BJ (cell line): Measurements from ENCODE around the gene ATP6V0D1. TPM values are rescaled to one million over a fixed set of nuclear protein-coding genes. Genes with fewer than 3 reads are reported as not detected.

Source experiments
- CTCF ChIA-PET: fragments of 350-600 bp; formaldehyde crosslinking; extraction: SDS; loops from one replicate; lab custom pipeline; 2021; ENCODE audit warnings: antibody characterized with exemption, inconsistent platforms; lab: Yijun Ruan, JAX
- POLR2A ChIA-PET: fragments of 300-600 bp; sonication (Branson Sonifier 250); formaldehyde crosslinking; extraction: SDS; loops from one replicate; lab custom pipeline; 2021; ENCODE audit warnings: antibody characterized with exemption; lab: Charles Lee
- DNase-seq: peaks from one replicate; pipeline ENCODE4 v3.0.0-alpha.2; 2011; ENCODE audit warnings: low read depth
- H3K27me3 ChIP-seq: 2 replicates; pipeline ENCODE4 v1.6.0; 2011; ENCODE audit warnings: low read length; ENCODE audit not compliant: control insufficient read depth, insufficient read depth
- H3K36me3 ChIP-seq: 2 replicates; pipeline ENCODE4 v1.5.1; 2011; ENCODE audit warnings: low read length; ENCODE audit not compliant: control insufficient read depth, insufficient read depth
- H3K4me3 ChIP-seq: 2 replicates; pipeline ENCODE4 v1.5.1; 2011; ENCODE audit warnings: low read depth, mild to moderate bottlenecking, control low read depth, low read length
- CTCF ChIP-seq: IDR thresholded peaks from 2 replicates; pipeline ENCODE4 v1.5.1; 2011; ENCODE audit warnings: low read depth, mild to moderate bottlenecking, control low read depth, inconsistent platforms, low read length, moderate library complexity; ENCODE audit not compliant: insufficient read depth
- polyA plus RNA-seq: library from polyadenylated mRNA; depleted of rRNA; stranded (reverse); fragments of >200 nt; gene quantifications from 2 replicates; pipeline ENCODE4 v1.2.3, GENCODE V29; 2011

ATP6V0D1 gene
- polyA plus RNA-seq, 1 experiment = 155 TPM

- DNase-seq = no peak
- Histone ChIP-seq H3K4me3 (no peak overlapping the region), H3K36me3 (no peaks in the 10 kb centered on the region), H3K27me3 (no peaks in the 10 kb centered on the region)
- TF ChIP-seq CTCF = no peak
- POLR2A ChIA-PET = no interaction called here
- CTCF ChIA-PET = interaction anchor here (1.0 to 16.9 kb wide), 3 partner anchors 10 to 84 kb away, joined by 3 to 276 read pairs (median 6); partner anchors contain the start of gene ATP6V0D1
Measured at GRCh38 chr16:67470359-67470758, 10.6 kb downstream of the ATP6V0D1 start.

- Histone ChIP-seq H3K27me3 (no peaks in the 10 kb centered on the region), H3K4me3 (no peak overlapping the region), H3K36me3 (no peaks in the 10 kb centered on the region)
- no peak for TF ChIP-seq CTCF
- no peak for DNase-seq
- POLR2A ChIA-PET = no interaction called here
- CTCF ChIA-PET = interaction anchor here (0.7 to 16.9 kb wide), 4 partner anchors 11 to 44 kb away, joined by 3 to 276 read pairs (median 5); no protein-coding TSS in a partner anchor
Measured at GRCh38 chr16:67468731-67469130, 12.2 kb downstream of the ATP6V0D1 start.

GRCh38 chr16:67466581-67466980 lies 14.4 kb downstream of the ATP6V0D1 start:
- POLR2A ChIA-PET = no interaction called here
- Histone ChIP-seq H3K4me3 (no peak overlapping the region), H3K36me3 (no peaks in the 10 kb centered on the region), H3K27me3 (no peaks in the 10 kb centered on the region)
- no peak for TF ChIP-seq CTCF
- DNase-seq = no peak
- CTCF ChIA-PET = interaction anchor here (0.8 to 16.9 kb wide), 17 partner anchors 9 to 170 kb away, joined by 3 to 276 read pairs (median 10); partner anchors contain the start of genes ATP6V0D1 and ZDHHC1

GRCh38 chr16:67464565-67464964 lies 16.4 kb downstream of the ATP6V0D1 start:
- CTCF ChIA-PET = interaction anchor here (0.8 to 16.9 kb wide), 8 partner anchors 9 to 219 kb away, joined by 3 to 276 read pairs (median 10); partner anchors contain the start of gene ATP6V0D1
- no peak for TF ChIP-seq CTCF
- DNase-seq = no peak

GRCh38 chr16:67463691-67464090 lies 17.3 kb downstream of the ATP6V0D1 start:
- POLR2A ChIA-PET = no interaction called here
- TF ChIP-seq CTCF = no peak
- DNase-seq = no peak
- H3K27me3 ChIP-seq = no peaks in the 10 kb centered on the region
- CTCF ChIA-PET = interaction anchor here (1.4 to 16.9 kb wide), 3 partner anchors 20 to 39 kb away, joined by 4 to 276 read pairs (median 8); partner anchors contain the start of gene HSD11B2
- H3K36me3 ChIP-seq = peaks cover 2% of the 10 kb centered on the region; the same call in 1 of the 2 replicates
- H3K4me3 ChIP-seq = no peak overlapping the region

More at GRCh38 chr16:67464565-67464964, 16.4 kb downstream of the ATP6V0D1 start:
- POLR2A ChIA-PET = no interaction called here
- Histone ChIP-seq H3K27me3 (no peaks in the 10 kb centered on the region), H3K4me3 (no peak overlapping the region), H3K36me3 (peaks cover 2% of the 10 kb centered on the region; the same call in 1 of the 2 replicates)
